C4-2B (cell line): ENCODE data around the gene PRKAG2.

Experiments
- ZFX ChIP-seq: fragments of 450-650 bp; IDR thresholded peaks from 2 replicates; pipeline ENCODE4 v1.6.1; 2017
- TF ChIP-seq, protein P1 (sequence below): fragments of 450-650 bp; conservative IDR thresholded peaks from 2 replicates; pipeline ENCODE4 v1.5.1; 2017; ENCODE audit warnings: mild to moderate bottlenecking

DNA sequence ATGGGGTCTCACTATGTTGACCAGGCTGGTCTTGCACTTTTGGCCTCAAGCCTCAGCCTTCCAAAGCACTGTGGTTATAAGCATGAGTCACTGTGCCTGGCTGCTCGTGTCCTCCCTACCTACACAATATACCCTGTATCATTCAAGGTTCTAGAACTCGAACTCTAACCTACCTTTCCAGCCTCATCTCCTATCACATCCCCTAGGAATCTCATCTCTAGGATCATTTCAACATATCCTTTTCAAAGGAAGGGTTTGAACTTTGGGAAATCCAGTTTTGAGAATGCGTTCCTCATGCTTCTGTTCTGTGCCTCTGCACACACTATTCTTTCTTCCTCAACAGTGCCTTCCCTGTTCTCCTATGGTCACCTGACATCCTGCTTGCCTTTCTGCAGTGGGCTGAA is 269.4 kb downstream of the PRKAG2 start:
- TF ChIP-seq, protein P1, sequence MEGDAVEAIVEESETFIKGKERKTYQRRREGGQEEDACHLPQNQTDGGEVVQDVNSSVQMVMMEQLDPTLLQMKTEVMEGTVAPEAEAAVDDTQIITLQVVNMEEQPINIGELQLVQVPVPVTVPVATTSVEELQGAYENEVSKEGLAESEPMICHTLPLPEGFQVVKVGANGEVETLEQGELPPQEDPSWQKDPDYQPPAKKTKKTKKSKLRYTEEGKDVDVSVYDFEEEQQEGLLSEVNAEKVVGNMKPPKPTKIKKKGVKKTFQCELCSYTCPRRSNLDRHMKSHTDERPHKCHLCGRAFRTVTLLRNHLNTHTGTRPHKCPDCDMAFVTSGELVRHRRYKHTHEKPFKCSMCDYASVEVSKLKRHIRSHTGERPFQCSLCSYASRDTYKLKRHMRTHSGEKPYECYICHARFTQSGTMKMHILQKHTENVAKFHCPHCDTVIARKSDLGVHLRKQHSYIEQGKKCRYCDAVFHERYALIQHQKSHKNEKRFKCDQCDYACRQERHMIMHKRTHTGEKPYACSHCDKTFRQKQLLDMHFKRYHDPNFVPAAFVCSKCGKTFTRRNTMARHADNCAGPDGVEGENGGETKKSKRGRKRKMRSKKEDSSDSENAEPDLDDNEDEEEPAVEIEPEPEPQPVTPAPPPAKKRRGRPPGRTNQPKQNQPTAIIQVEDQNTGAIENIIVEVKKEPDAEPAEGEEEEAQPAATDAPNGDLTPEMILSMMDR, result no peak
- no peak for TF ChIP-seq ZFX
